NCI-H1105 (cell line): ENCODE results near the gene NFASC.

Experiments
- DNase-seq: peaks from one replicate; lab custom pipeline; 2025; lab: John Stamatoyannopoulos, UW

Gene NFASC

DNA sequence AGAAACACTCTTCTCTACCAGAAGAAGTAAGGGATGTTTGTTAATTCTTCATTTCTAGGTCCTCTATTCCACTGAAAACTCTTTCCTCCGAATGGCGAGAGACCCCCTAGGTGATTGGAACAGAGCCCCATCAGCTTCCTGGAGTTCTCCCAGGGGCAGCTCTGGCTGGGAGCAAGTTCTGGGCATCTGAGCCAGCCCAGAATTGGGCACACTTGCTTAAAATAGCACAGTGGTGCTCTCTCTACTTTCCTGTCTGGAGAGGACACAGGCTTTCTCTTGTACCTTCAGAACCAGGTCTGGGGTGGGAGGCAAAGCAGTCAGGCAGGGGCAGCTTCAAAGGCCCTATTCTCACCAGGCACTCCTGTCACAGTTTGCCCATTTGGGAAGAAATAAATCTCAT, 89.2 kb downstream of the NFASC start:
- no peak for DNase-seq

- DNase-seq = no peak
These were observed 89.9 kb downstream of the NFASC start for GRCh38 chr1:204960306-204961125.

GRCh38 chr1:204961765-204962419, 91.2 kb downstream of the NFASC start:
- DNase-seq = no peak

GRCh38 chr1:204962742-204963632, 92.3 kb downstream of the NFASC start:
- no peak for DNase-seq

GRCh38 chr1:204967451-204967850, 96.8 kb downstream of the NFASC start:
- DNase-seq = no peak

DNA sequence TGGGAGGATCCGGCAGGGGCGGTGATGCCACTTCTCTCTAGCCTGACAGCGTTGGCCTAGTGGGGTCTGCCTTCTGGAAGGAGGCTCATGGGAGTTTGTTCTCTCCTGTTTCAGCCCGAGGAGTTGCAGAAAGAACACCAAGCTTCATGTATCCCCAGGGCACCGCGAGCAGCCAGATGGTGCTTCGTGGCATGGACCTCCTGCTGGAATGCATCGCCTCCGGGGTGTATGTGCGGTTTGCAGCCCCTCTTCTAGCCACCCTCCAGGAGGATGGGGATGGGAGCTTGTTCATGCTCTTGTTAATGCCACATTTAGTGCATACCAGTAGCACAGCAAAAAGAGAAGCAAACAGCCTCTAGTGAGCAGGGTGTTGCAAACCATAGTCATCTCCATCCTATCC, 97.5 kb downstream of the NFASC start:
- DNase-seq = no peak

DNA sequence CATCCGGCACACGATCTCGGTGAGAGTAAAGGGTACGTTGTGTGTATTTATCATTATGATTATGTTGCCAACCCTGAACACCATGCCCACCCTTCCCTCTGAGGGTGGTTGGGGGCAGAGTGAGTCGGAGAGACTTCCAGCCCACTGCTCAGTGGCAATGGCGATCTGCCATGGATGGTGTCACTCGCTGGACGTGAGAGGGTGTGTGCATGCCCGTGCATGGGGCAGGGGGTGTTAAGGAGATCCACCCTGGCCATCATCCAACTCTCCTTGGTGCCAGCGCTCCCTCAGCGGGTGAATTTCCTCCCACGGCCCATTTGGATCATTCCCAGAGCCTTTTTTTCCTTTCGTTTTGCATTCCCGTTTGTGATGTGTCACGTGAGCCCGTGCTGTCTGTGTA, 98.3 kb downstream of the NFASC start:
- no peak for DNase-seq

GRCh38 chr1:204970937-204971336, 100.3 kb downstream of the NFASC start:
- DNase-seq = no peak

GRCh38 chr1:204971517-204972336, 101.1 kb downstream of the NFASC start:
- no peak for DNase-seq

DNA sequence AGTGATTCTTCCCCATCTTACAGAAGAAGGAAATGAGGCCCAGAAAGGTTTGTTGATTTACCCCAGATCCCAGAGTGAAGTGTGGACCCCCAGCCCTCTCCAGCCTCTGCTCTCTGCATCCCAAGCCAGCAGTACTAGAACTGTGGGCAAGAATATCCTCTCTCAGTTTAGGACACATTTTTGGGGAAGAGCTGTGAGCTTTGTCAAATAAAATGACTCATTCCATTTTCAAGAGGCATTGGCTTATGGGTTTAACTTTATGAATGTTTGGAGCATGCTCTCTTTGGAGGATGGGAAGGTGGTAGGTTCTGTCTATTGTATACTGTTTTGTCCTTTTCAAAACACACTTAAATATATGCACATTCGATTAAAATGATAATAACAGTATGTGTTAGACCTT, 101.8 kb downstream of the NFASC start:
- DNase-seq = no peak

DNA sequence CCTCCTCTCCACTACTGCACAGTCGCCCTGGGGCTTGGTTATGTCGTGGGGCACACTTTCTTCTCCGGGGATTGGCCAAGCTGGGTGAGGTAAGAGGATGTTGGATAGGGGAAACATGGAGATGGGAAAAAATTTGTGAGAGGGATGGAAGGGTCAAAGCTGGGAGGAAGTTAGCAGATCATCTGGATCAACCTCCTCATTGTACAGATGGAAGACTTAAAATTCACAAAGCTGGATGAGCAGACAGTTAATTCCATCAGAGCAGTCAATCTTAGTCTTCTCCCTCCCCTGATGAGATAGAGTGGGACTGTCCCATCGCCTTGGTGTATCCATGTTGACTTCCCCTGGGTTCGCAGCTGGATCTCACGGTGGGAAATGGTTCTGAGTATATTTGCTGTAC, 102.8 kb downstream of the NFASC start:
- no peak for DNase-seq

- no peak for DNase-seq
These were observed 103.7 kb downstream of the NFASC start for GRCh38 chr1:204974327-204974726.

- no peak for DNase-seq
These were observed 104.4 kb downstream of the NFASC start for GRCh38 chr1:204975021-204975420.

- no peak for DNase-seq
These were observed 105.0 kb downstream of the NFASC start for GRCh38 chr1:204975568-204976235.

DNA sequence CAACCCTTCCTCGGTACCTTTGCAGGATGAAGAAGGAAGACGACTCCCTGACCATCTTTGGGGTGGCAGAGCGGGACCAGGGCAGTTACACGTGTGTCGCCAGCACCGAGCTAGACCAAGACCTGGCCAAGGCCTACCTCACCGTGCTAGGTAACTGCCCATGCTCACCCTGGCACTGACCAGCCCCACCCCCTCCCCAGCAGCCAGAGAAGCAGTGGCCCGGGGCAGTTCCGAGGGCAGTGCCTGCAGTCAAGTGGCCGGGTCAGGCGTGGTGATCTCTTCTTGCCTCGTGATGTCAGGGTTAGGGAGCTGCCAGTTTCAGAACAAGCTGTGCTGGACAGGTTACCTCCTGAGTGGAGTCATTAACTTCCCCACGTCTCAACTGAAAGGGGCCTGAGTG, 106.0 kb downstream of the NFASC start:
- no peak for DNase-seq

GRCh38 chr1:204977318-204977717, 106.7 kb downstream of the NFASC start:
- no peak for DNase-seq

GRCh38 chr1:204978782-204979181, 108.1 kb downstream of the NFASC start:
- DNase-seq = no peak

DNA sequence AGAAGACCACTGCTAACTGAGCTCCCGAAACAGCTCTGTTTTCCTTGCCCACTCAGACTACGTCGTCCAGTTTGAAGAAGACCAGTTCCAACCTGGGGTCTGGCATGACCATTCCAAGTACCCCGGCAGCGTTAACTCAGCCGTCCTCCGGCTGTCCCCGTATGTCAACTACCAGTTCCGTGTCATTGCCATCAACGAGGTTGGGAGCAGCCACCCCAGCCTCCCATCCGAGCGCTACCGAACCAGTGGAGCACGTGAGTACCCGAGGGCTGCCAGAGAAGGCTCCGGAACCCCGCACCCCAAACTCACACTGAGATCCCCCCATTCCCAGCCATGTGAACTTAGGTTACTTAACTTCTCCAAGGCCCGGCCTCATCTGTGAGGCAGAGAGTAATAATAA, 108.6 kb downstream of the NFASC start:
- no peak for DNase-seq

- no peak for DNase-seq
These were observed 109.4 kb downstream of the NFASC start for GRCh38 chr1:204979891-204980649.

DNA sequence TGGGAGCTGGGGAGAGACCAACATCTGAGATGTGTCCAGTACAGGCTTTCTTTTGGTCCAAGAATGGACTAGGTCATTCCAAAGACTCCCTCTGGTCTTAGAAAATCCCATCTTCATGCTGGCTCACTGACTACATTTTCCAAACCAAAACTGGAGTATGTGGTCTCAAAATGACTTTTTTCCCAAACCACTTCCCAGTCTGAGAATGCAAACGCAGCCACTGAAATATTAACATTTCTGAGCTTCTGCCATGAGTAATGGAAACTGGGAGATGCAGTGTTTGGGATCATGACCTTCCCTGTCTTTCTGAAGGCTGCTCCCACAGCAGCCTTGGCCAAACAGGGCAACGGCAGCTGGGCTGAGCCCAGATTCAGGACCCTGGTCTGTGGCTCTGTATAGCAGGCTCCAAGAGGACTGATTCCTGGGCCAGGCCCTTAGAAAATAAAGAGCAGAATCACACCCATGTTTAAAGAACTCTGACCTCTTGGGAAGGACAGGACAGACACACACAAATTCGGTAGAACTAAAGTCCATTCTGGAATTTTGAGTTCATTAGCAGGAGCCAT, 110.3 kb downstream of the NFASC start:
- DNase-seq = no peak
